ENCODE results near the gene GIT2.
"Not testable (repeated sequence)": the region's sequence is repeated elsewhere in the genome, so short reads cannot be mapped to it uniquely, and the experiment has no call there.

Gene GIT2, protein sequence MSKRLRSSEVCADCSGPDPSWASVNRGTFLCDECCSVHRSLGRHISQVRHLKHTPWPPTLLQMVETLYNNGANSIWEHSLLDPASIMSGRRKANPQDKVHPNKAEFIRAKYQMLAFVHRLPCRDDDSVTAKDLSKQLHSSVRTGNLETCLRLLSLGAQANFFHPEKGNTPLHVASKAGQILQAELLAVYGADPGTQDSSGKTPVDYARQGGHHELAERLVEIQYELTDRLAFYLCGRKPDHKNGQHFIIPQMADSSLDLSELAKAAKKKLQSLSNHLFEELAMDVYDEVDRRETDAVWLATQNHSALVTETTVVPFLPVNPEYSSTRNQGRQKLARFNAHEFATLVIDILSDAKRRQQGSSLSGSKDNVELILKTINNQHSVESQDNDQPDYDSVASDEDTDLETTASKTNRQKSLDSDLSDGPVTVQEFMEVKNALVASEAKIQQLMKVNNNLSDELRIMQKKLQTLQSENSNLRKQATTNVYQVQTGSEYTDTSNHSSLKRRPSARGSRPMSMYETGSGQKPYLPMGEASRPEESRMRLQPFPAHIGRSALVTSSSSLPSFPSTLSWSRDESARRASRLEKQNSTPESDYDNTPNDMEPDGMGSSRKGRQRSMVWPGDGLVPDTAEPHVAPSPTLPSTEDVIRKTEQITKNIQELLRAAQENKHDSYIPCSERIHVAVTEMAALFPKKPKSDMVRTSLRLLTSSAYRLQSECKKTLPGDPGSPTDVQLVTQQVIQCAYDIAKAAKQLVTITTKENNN

DNA sequence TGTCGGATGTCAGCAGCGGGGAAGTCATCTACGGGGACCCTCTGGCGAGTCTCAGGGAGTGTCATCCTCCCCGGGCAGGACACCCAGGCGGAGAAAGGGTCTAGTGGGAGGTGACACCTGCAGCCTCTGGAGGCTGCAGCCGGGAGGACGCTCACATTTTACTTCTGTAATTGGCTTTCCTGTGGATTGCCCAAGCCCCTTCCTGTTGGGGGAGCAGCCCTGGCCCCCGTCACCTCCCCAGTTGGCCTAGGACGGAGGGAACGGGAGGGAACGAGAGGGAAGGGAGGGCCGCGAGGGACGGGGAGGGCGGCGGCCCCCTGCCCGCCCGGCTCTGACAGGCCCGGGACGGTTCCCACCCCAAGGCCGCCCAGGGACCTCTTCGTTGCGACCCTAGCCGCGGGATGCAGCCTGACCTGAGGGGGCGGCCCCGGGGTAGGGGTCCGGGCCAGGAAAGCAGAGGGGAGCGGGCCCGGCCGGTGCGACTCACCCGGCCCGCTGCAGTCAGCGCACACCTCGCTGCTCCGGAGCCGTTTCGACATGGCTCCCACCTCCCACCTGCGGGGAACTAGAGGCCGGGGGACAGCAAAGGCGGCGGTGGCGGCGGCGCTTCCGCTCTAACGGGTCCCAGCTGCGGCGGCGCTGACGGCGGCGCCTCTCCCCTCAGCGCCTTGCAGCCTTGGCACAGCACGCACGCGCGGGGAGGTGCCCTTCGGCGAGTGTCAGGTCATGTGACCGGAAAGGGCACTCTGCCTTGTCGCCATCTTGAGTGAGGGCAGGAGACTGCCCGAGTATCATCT, at the start of gene GIT2:
Gene GIT2 (minus strand): TSS at position 683 of the 797 bp plus-strand sequence. CDS start 144 bp downstream, at position 539.
- peak; percentile 90 to 94 for DNase-seq (ENCODE audit: low read depth in 2 of 2)

DNA sequence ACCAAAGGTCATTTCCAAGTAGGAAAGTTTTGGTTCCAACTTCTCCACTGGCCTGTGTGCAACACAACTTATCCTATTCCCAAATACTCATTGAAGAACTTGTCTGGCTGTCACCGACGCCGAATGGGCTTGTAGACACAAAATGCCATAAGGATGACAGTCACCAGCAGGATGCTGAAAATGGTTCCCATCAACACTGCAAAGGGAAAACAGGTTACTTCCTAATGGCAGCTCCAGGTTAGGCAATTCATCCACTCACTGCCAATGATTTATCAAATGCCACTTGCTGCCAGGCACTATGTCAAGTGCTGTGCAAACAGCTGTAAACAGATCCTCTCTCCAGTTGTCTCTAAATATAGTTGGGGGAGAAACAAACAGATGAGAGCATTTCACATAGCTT, 46.1 kb upstream of the GIT2 start:
- DNase-seq (ENCODE audit: low read depth in 2 of 2): no peak

DNA sequence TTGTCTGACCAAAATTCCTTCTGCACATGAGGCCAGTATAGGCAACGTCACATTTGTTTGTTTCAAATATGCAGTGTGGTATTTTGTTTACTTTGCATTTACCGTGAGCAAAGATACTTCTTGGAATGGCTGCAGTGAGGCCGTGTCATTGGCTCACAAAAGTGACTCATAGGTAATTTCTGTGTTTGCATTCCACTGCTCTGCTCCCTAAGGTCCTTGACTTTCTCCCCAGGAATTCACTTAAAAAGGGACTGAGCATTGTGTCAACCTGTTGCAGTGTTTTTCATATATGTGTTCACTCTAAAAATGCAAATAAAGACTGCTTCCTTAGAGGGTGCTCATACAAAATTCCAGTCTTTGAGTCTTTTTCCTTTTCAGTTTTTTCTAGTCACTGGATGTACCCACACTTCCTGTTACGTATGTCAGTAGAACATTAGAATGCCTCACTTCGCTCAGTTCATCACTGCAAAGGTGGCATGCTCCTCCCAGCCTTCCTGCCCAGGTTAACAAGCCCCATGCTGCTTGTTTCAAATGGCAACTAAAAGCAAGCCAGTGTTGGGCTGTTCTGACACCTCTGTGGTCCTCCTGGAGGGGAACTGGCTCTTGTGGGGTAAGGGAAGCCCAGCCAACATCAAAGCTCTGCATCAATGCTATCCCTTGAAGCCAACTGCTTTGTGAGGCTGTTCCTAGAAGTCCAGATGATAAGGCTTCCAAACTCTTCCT, 43.1 kb upstream of the GIT2 start:
- DNase-seq (ENCODE audit: low read depth in 2 of 2): no peak

DNA sequence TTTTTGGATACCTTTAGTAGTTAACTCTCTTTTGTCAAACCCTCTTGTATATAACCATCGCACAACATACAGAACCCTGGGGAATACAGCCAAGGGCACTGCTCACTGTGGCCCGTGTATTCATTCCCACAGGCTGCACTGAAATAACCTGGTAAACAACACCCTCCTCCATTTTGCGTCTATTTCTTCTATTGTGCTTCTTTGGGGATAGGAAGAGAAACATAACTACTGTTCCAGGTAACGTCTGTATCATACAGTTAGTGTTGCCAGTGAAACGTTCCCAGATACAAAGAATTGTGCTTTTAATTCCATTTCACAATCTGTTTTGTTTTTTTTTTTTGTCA, 42.5 kb upstream of the GIT2 start:
- no peak for DNase-seq (ENCODE audit: low read depth in 2 of 2)

DNA sequence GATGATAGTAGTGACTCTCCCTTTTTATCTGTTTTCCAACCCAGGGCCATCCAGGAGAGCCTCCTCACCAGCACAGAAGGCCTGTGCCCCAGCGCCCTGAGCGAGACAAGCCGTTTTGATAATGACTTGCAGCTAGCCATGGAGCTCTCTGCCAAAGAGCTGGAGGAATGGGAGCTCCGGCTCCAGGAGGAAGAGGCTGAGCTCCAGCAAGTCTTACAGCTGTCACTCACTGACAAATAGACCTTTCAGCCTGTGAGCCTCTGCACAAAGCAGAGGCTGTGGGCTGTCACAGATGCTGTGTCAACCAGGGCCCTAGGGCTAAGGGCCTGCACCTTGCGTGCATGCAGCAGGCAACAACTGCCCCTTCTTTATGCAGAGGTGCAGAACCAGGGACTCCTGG, 41.1 kb upstream of the GIT2 start:
- DNase-seq (ENCODE audit: low read depth in 2 of 2): no peak

DNA sequence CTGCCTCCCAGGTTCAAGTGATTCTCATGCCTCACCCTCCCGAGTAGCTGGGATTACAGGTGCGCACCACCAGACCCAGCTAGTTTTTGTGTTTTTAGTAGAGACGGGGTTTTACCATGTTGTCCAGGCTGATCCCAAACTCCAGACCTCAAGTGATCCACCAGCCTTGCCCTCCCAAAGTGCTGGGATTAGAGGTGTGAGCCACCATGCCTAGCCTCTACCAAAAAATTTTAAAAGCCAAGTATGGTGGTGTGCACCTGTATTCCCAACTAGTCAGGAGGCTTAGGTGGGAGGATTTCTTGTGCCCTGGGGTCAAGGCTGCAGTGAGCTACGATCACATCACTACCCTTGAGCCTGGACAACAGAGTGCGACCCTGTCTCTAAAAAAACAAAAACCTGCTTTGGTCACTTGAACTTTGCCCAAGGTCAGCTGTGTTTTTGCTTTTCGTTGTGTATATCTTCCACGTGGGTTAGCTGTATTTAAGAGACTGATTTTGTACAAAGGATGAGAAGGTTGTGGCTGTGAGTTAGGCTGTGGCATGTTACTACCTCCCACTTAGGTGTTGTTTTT, 39.5 kb upstream of the GIT2 start:
- DNase-seq (ENCODE audit: low read depth in 2 of 2): no peak

DNA sequence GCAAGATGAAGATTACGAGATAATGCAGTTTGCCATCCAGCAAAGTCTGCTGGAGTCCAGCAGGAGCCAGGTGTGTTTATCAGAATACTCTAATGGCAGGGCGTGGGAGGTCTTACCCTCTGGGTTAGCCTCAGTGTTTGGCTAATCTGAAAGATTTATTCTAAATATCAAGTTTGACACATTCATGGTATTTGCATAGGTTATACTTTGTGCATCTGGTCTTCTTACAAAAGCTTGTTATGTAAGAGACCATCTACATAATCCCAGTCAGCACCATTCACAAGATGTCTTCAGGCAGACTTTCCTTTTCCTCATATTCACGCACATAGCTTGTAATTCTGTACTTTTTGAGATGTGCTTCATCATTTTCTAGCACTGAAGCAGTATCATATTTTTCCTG, 37.7 kb upstream of the GIT2 start:
- DNase-seq (ENCODE audit: low read depth in 2 of 2): no peak

DNA sequence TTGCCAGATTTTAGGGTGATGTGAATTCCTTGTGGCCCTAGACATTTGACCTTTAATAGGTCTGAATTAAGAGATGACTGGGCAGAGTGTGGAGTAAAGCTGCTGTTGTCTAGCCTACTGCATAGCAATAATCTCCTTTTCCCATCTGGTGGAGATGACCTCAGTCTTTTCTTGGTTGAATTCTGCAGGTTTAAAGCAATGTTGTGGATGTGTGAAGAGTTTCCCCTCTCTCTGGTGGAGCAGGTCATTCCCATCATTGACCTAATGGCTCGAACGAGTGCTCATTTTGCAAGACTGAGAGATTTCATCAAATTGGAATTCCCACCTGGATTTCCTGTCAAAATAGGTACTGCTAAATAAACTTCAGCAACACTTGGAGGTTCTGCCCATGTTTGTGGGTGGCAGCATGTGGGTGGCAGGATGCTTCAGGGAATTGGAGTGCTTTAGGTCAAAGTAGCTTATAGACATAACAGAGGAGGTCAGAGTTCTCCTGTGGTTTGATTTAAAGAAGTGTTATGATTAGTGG, 33.2 kb upstream of the GIT2 start:
- DNase-seq (ENCODE audit: low read depth in 2 of 2): no peak

DNA sequence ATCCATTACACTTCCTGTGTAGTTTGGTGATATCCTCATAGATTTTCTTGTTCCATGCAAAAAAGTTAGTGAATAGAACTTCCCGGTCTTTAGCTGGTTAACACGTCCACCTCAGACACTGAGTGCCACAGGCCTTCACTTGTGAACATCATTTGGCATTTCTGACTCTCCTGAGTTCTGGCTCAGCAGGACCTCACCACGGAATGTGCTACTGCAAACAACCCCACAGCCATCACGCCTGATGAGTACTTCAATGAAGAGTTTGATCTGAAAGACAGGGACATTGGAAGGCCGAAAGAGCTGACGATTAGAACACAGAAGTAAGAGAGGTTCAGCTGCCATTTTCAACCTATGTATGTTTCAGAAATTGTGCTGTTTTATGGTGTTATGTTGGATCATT, 32.2 kb upstream of the GIT2 start:
- no peak for DNase-seq (ENCODE audit: low read depth in 2 of 2)

DNA sequence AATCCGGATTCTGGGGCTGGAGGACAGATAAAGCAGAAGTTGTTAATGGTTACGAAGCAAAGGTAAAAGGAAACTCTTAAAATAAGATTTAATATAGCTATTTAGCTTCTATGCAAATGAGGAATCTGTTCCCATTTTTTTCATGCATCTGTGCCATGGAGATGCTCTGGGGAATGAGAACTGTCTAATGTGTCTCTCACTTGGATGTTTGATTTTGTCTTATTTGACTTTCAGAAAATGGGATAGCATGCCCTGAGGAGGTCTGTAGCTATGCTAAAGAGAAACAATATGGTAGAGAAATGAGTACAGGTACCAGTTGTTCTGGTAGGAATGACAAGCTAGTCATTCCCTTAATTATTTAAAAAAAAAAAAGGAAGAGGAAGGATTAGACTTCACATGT, 27.9 kb upstream of the GIT2 start:
- no peak for DNase-seq (ENCODE audit: low read depth in 2 of 2)

DNA sequence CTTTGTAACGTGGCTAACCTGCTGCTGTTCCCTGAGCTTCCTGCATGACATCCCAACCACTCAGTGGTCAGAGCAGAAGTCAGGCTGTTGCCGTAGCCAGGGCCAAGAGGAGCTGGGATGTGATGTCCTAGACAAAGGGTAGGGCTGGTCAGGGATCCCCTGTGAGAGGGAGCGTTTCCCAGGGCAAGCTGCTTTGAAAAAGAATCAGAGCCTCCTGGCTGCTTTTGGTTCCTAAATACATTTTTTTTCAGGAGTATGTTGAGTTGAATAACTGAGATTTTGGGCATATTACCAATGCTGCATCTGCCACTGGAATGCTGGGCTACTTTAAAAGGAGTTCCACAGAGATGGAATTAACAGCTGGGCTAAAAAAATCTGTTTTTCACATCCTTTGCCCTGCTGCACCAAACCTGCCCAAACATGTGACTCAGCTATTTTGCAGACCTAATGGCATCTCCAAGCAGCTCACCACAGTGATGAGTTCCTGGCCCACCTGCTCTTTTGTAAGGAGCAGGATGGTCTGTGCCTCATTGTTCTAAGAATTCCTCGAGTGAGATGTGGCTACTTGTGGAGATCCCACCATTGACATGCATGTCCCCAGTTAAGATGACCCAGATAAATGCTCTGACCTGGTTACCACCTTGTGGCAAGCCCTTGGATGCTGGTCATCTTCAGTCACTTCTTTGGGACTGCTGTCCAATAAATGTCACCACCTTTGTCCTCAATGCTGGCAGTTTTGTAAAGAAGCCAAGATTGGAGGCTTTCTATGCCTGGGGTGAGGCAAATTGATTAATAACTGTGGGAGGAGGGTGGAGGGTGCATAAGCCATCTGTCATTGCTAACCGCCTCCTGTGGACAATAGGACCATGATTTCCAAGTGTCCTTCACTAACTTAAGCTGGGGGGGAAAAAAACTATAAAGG, 27.2 kb upstream of the GIT2 start:
- no peak for DNase-seq (ENCODE audit: low read depth in 2 of 2)

DNA sequence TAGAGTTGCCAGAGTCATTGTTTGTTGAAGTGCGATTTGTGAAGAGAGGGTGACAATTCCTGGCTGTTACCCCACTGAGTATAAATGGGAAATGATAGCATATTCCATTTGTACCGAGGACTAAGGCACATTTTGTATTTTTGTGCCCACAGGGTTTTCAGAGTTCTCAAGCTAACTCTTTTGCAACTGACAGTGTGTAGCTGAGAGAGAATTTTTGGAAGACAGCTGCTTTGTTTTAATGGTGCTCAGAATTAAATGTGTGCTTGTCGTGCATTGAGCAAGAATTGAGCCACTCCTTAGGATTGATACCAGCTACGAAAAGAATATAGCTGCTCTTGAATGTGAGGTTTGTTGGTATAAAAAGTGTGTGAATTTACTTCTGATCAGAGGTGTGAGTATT, 24.8 kb upstream of the GIT2 start:
- no peak for DNase-seq (ENCODE audit: low read depth in 2 of 2)

DNA sequence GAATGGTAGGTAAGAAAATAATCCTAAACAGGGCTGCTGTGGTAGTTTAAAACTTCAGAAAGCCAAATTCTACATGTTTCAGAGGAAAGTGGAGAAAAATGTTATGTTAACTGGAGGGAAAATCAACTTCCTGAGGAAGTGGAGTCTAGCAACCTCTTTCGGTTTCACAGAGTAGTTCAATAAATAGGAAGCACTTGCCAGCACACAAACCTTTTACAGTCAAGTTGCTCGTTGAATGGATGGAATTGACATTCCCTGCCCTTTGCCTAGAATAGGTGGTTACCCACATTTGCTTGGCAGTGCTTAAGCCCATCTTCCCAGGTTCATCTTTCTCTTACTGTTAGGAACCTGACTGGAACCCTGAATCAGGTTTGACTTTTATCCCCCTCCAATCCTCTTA, 19.0 kb upstream of the GIT2 start:
- DNase-seq (ENCODE audit: low read depth in 2 of 2): no peak

DNA sequence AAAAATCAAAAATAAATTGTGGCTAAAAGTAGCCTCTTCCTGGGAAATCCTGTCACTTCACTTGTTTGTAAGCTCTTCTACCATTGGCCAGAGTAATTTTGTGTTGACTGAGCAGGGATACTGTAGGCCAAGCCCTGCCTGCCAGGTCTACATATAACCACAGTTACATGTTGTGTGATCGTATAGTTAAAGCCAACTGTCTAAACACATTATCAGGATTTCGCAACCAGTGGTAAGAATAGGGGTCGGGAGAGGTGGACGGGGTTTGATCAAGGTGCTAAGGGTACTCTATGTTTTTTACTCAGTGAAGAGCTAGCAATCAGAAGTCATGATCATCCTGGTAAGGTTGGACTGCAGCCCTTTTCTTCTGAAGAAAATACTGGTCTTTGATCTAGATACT, 16.5 kb upstream of the GIT2 start:
- no peak for DNase-seq (ENCODE audit: low read depth in 2 of 2)

DNA sequence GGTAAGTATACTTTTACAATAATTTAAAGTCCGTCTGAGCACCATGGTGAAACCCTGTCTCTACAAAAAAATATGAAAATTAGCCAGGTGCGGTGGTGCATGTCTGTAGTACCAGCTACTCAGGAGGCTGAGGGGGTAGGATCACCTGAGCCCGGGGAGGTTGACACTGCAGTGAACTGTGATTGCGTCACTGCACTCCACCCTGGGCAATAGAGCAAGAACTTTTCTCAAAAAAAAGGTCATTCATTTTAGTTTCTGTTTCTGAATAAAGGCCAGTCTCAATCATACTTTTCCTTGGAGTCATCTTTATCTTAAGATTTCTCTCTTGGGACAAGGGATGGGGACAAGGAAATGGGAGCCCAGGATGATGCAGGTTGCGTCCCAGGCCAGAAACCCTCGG, 16.0 kb upstream of the GIT2 start:
- no peak for DNase-seq (ENCODE audit: low read depth in 2 of 2)

DNA sequence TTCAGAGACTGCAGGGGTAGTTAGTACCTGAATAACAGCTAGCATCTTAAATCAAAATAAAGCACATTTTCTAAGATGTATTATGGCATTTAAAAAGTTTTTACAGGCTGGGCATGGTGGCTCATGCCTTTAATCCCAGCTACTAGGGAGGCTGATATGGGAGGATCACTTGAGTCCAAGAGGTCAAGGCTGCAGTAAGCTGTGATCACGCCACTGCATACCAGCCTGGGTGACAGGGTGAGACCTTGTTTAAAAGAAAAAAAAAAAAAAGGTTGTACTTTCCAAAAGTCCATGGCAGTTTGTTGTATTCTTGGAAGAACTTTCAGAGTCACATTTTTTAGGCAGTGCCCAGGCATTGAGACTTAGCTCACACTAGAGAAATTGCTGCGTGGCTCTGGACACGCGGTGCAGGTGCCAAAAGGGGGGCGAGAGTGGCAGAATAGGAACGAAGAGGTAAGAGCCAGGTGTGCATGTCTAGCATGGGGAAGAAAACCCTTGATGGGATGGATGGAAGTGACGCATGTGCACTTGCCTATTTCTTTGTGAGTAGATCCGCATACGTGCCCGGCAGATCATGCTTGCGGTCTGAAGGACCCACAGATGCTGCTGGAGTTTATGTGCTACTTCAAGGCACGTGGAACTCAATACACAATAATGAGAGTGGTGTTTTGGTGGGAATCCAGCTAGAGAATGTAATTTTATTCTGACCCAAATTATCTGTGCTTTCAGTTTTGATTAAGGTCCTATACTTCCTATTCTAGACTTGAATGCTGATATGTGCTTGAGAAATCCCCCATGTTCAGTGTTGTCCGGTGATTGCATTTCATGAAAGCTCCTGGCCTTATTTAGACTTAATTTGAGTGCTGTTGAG, 14.9 kb upstream of the GIT2 start:
- no peak for DNase-seq (ENCODE audit: low read depth in 2 of 2)

DNA sequence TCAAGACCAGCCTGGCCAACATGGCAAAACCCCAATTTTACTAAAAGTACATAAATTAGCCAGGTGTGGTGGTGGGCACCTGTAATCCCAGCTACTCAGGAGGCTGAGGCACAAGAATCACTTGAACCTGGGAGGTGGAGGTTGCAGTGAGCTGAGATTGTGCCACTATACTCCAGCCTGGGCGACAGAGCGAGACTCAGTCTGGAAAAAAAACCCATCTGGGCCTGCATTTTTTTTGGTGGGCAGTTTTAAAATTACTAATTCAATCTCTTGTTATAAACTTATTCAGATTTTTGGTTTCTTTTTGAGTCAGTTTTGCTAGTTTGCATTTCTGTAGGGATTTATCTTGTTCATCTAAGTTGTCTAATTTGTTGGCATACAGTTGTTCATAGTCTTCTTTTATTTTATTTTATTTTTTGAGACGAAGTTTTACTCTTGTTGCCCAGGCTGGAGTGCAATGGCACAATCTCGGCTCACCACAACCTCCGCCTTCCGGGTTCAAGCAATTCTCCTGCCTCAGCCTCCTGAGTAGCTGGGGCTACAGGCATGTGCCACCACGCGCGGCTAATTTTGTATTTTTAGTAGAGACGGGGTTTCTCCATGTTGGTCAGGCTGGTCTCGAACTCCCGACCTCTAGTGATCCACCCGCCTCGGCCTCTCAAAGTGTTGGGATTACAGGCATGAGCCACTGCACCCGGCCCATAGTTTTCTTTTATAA, 12.7 kb upstream of the GIT2 start:
- not testable (repeated sequence) for DNase-seq (ENCODE audit: low read depth in 2 of 2)

DNA sequence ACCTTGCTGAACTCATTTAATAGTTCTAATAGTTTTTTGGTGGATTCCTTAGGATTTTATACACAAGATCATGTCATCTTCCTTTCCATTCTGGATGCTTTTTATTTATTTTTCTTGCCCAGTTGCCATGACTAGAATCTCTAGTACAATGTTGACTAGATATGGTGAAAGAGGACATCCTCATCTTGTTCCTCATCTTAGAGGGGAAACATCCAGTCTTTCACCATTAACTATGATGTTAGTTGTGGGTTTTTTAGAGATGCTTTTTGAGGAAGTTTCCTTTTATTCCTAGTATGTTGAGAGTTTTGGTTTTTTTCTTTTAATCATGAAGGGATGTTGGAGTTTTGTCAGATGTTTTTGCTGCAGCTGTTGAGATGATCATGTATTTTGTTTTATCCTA, 11.7 kb upstream of the GIT2 start:
- no peak for DNase-seq (ENCODE audit: low read depth in 2 of 2)

DNA sequence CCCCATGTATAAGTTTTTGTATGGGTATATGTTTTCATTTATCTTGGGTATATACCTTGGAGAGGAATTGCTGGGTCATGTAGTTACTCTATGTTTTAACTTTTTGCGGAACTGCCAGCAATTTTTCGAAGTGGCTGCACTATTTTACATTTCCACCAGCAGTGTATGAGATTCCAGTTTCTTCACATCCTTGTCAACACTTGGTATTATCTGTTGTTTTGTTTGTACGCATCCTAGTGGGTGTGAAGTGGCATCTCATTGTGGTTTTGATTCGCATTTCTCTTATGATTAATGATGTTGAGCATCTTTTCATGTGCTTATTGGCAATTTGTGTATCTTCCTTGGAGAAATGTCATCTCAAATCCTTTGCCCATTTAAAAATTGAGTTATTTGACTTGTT, 9.9 kb upstream of the GIT2 start:
- DNase-seq (ENCODE audit: low read depth in 2 of 2): no peak

All from stimulated activated CD4-positive, alpha-beta T cell treated with anti-CD3 and anti-CD28 coated beads, Interleukin-4, amount 100 ng/mL, for 48 hours (primary cell).